ENCODE measurements around the gene OXNAD1. TPM values are rescaled to one million over a fixed set of nuclear protein-coding genes. Genes with fewer than 3 reads are reported as not detected.

The OXNAD1 gene
- total RNA-seq, 4 donors from 2014 or later, result 8.0 to 17.2 (median 15.4) TPM

DNA sequence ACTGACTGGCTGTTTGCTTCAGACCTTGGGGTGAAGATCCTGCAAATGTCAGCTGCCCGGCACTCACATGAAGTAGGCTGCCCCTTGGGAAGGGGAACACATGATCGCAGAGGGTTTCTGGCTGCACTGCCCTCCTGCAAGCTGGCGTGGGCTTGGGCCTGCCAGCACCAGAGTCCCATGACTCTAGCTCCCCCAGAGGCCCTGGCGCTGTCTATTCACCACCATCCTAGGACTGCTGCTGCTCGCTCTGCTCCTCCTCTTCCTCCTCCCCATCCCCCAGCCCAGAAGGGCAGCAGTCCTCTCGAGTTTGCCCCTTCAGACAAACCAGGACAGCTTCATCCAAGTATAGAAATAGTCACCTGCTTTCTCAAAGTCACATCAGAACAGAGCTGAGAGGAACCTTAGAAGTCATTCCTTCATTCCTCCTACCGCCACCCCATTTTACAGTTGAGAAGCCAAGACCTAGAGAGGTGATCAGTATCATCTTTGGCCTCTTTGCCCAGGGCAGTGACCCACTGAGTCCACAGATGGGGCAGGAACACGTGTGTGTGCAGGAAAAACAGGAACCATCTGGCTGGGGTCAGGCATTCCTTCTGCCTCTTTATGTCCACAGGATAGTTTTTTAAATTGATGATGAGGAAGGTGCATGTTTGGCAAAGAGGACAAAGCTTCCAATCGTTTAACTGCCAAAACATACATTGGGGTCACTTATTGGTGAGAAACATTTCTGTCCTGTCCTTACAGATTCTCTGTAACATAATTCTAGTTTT, 13.5 kb upstream of the OXNAD1 start:
- intact Hi-C loops (cut with DNase I), result no loop called here
- DNase-seq, result no peak
- 67 to 70% methylated on average over 7 to 8 of the region's 9 CpGs for WGBS, 2 donors

DNA sequence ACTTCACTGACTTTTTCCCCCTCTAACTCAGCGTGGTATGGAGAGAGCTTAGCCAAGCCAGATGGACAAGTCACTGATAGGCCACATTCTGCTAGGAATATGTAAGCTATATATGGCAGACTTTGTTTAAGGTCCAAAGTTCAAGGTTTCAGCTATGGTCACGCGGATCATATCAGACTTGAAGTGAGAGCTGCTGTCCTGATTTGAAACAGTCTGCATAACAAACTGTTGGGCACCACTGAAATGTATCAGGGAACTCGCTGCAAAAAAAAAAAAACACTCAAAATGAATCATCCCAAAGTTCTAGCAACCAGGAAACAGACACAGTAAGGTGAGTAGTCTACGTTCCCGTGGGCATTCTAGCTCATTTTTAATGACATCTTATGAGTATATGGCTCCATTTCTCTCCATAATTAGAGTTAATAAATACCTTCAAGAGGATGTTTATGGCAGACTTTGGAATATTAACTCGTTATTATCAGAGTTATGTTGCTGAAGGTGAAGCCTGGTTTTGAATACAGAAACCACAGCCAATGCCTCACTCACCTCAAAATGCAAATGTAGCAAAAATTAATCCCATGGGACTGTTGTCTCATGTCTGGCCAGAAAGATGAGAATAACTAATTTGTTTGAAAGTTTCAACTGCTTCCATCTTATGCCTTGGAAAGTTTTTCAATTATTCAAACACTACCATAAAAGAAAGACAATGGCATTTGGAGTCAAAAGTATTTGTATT, 12.6 kb upstream of the OXNAD1 start:
- Histone ChIP-seq H3K4me1 (peaks cover 0 to 12% (median 8%) of the 10 kb centered on the region in 3 donors), H3K9me3 (no peaks in the 10 kb centered on the region), H3K4me3 (no peak overlapping the region), H3K27me3 (peaks cover 0 to 4% (median 0%) of the 10 kb centered on the region in 4 donors), H3K36me3 (no peaks in the 10 kb centered on the region), H3K27ac (no peak overlapping the region)
- WGBS, 2 donors, result 61 to 62% methylated on average over 6 to 7 of the region's 7 CpGs
- no peak for TF ChIP-seq POLR2A (IDR thresholded peaks at IDR 0.05)
- TF ChIP-seq, protein P1, sequence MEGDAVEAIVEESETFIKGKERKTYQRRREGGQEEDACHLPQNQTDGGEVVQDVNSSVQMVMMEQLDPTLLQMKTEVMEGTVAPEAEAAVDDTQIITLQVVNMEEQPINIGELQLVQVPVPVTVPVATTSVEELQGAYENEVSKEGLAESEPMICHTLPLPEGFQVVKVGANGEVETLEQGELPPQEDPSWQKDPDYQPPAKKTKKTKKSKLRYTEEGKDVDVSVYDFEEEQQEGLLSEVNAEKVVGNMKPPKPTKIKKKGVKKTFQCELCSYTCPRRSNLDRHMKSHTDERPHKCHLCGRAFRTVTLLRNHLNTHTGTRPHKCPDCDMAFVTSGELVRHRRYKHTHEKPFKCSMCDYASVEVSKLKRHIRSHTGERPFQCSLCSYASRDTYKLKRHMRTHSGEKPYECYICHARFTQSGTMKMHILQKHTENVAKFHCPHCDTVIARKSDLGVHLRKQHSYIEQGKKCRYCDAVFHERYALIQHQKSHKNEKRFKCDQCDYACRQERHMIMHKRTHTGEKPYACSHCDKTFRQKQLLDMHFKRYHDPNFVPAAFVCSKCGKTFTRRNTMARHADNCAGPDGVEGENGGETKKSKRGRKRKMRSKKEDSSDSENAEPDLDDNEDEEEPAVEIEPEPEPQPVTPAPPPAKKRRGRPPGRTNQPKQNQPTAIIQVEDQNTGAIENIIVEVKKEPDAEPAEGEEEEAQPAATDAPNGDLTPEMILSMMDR (IDR thresholded peaks at IDR 0.05), result no peak
- DNase-seq, result no peak
- intact Hi-C loops (cut with DNase I), result no loop called here

More for the DNA sequence above, 13.5 kb upstream of the OXNAD1 start:
- no peaks in the 10 kb centered on the region for H3K9me3 ChIP-seq
- no peak overlapping the region for H3K4me3 ChIP-seq
- H3K27ac ChIP-seq, result no peak overlapping the region
- H3K36me3 ChIP-seq, result no peaks in the 10 kb centered on the region
- TF ChIP-seq, protein P1 (IDR thresholded peaks at IDR 0.05), result no peak
- TF ChIP-seq POLR2A (IDR thresholded peaks at IDR 0.05), result no peak
- peaks cover 0 to 17% (median 11%) of the 10 kb centered on the region in 3 donors for H3K4me1 ChIP-seq
- peaks cover 0 to 4% (median 0%) of the 10 kb centered on the region in 4 donors for H3K27me3 ChIP-seq

DNA sequence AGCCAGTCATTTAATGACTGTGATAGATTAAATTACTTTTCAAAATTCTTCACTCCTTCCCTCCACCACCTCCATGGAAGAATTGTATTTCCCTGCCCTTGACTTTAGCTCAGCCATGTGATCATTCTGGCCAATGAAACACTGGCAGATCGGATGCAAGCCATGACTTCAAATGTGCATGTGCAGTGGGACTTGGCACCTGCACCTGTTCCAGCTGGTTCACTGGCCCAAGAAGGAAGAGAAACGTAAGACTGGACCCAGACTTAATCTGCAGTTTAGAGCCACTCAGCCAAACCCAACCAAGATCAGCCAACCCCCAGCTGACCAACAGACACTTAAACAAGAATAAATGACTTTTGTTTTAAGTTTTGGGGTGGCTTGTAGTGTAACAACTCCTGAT, 12.0 kb upstream of the OXNAD1 start:
- intact Hi-C loops (cut with DNase I), result no loop called here
- 78 to 83% methylated on average over 1 to 2 of the region's 2 CpGs for WGBS, 2 donors
- Histone ChIP-seq H3K4me1 (peaks cover 0 to 9% (median 5%) of the 10 kb centered on the region in 3 donors), H3K9me3 (no peaks in the 10 kb centered on the region), H3K4me3 (no peak overlapping the region), H3K27me3 (no peaks in the 10 kb centered on the region), H3K27ac (no peak overlapping the region), H3K36me3 (no peaks in the 10 kb centered on the region)
- DNase-seq, result no peak
- TF ChIP-seq, protein P1 (IDR thresholded peaks at IDR 0.05), result no peak
- no peak for TF ChIP-seq POLR2A (IDR thresholded peaks at IDR 0.05)

DNA sequence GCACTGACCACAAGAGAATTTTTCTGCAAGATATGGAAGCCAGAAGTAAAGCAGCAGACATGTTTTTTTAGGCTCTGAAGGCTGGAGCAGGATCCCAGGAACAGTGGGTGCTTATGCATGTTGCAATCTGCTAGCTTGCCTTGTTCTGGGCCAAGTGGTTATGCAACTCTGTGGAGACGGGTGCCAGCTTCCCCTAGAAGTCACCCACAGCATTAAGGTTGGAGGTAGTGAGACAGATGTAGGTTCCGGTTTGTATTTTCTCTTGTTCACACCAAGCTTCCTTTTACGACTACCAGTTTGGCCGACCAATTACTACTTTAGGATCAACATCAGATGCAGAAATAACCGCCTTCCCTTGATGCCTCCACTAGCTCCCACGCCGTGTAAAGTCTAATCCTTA, 11.4 kb upstream of the OXNAD1 start:
- H3K4me1 ChIP-seq, result peaks cover 0 to 9% (median 5%) of the 10 kb centered on the region in 3 donors
- no peaks in the 10 kb centered on the region for H3K9me3 ChIP-seq
- intact Hi-C loops (cut with DNase I), result no loop called here
- H3K4me3 ChIP-seq, result no peak overlapping the region
- no peak for TF ChIP-seq POLR2A (IDR thresholded peaks at IDR 0.05)
- TF ChIP-seq, protein P1 (IDR thresholded peaks at IDR 0.05), result no peak
- no peaks in the 10 kb centered on the region for H3K27me3 ChIP-seq
- peaks cover 0 to 4% (median 0%) of the 10 kb centered on the region in 3 donors for H3K36me3 ChIP-seq
- 65 to 67% methylated on average over 7 of the region's 7 CpGs for WGBS, 2 donors
- no peak overlapping the region for H3K27ac ChIP-seq
- DNase-seq, result no peak

DNA sequence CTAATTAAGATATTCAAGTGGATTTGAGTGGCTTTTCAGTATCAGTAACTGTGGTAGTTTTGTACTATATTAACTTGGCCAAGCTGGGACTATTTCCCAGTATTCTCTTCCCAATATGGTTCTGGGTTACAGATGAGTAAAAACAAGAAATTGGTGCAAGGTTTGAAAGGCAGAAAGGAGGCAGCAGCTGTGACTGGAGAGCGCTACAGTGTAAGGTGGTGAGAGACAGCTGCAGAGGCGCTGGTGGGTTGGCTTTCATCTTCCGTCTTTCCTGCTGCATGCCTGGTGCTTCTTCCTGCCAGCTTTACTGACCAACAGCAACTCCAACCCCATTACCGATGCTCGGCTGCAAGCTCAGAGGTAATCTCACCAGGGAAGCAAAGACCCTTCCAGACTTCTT, 10.1 kb upstream of the OXNAD1 start:
- Histone ChIP-seq H3K9me3 (no peaks in the 10 kb centered on the region), H3K36me3 (peaks cover 0 to 17% (median 0%) of the 10 kb centered on the region in 3 donors), H3K4me3 (no peak overlapping the region), H3K27me3 (no peaks in the 10 kb centered on the region), H3K4me1 (peaks cover 0 to 9% (median 5%) of the 10 kb centered on the region in 3 donors), H3K27ac (no peak overlapping the region)
- no peak for DNase-seq
- intact Hi-C loops (cut with DNase I), result no loop called here
- 77 to 80% methylated on average over 5 of the region's 5 CpGs for WGBS, 2 donors
- no peak for TF ChIP-seq POLR2A (IDR thresholded peaks at IDR 0.05)
- TF ChIP-seq, protein P1 (IDR thresholded peaks at IDR 0.05), result no peak

Measured in esophagus squamous epithelium (tissue), 5 donors.